HepG2 (cell line): ENCODE measurements around the gene EPHA1. TPM values are rescaled to one million over a fixed set of nuclear protein-coding genes. Genes with fewer than 3 reads are reported as not detected.

Experiments
- ATAC-seq: fragments of 200-7000 bp; cut with Tn5 transposase; 3 replicates; pipeline ENCODE4 v1.9.1; 2020; ENCODE audit warnings: mild to moderate bottlenecking, moderate library complexity
- BruUV-seq: library from RNA; stranded (reverse); fragments of 400-500 nt; replicated peaks from 2 replicates; lab custom pipeline; 2021; lab: Mats Ljungman, UMichigan
- CTCF ChIA-PET: fragments of 300-600 bp; formaldehyde crosslinking; extraction: SDS; loops from one replicate; lab custom pipeline; 2021; ENCODE audit warnings: low total read pairs, inconsistent platforms, low intra/inter-chr PET ratio; lab: Yijun Ruan, JAX
- POLR2A ChIA-PET: fragments of 350-600 bp; sonication (Branson Sonifier 250); formaldehyde crosslinking; loops from one replicate; lab custom pipeline; 2020; ENCODE audit warnings: antibody characterized with exemption, inconsistent platforms; lab: Yijun Ruan, JAX
- DNase-seq: peaks from one replicate; pipeline ENCODE4 v3.0.0-alpha.2; 2015; ENCODE audit warnings: low spot score
- FAIRE-seq: peaks from 3 replicates; lab custom pipeline; 2011; peaks lifted over from hg19 to GRCh38; lab: Jason Lieb, UNC
- H2AFZ ChIP-seq: one replicate; pipeline ENCODE4 v1.6.1; 2011; ENCODE audit warnings: low read length, inconsistent platforms
- H3K27ac ChIP-seq: fragments of 300-600 bp; 3 replicates; pipeline ENCODE4 v1.8.0; 2011; ENCODE audit warnings: mixed run types, mild to moderate bottlenecking, mixed read lengths, low read length, inconsistent platforms; ENCODE audit not compliant: insufficient read depth; ENCODE audit errors: extremely low read length
- H3K27me3 ChIP-seq, 2 experiments: fragments of 200-600 bp in 1 of 2; 2 replicates in 1 of 2; 3 replicates in 1 of 2; pipeline versions ENCODE4 v1.6.0 to v1.8.0; 2011; ENCODE audit warnings: low read length in 2 of 2, mild to moderate bottlenecking in 2 of 2, moderate library complexity in 2 of 2, inconsistent platforms in 1 of 2; ENCODE audit not compliant: insufficient read depth in 2 of 2, control insufficient read depth in 1 of 2
- H3K36me3 ChIP-seq, 2 experiments: fragments of 200-600 bp in 1 of 2; replicated peaks in 1 of 2; 2 replicates in 1 of 2; 3 replicates in 1 of 2; pipeline versions ENCODE4 v1.5.1 to v1.8.0; 2011; ENCODE audit warnings: low read length in 2 of 2, inconsistent platforms in 1 of 2; ENCODE audit not compliant: insufficient read depth in 2 of 2, control insufficient read depth in 1 of 2
- H3K4me1 ChIP-seq: 2 replicates; pipeline ENCODE4 v1.5.1; 2012; ENCODE audit warnings: low read length, inconsistent platforms; ENCODE audit not compliant: insufficient read depth
- H3K4me2 ChIP-seq: 2 replicates; pipeline ENCODE4 v1.6.0; 2011; ENCODE audit warnings: low read depth, low read length, inconsistent platforms
- H3K4me3 ChIP-seq, 3 experiments: fragments of 200-600 bp in 1 of 3; sonication (generic), shearing (Covaris generic) in 1 of 3; replicated peaks in 1 of 3; 2 replicates each; pipeline ENCODE4 v1.5.1; 2011 to 2016; ENCODE audit warnings: low read length in 3 of 3, inconsistent platforms in 2 of 3, low read depth in 2 of 3, mild to moderate bottlenecking in 2 of 3, control low read depth in 1 of 3, mixed read lengths in 1 of 3; ENCODE audit not compliant: insufficient read depth in 1 of 3
- H3K79me2 ChIP-seq: one replicate; pipeline ENCODE4 v1.6.1; 2011; ENCODE audit warnings: low read length, inconsistent platforms; ENCODE audit not compliant: insufficient read depth
- H3K9ac ChIP-seq: 2 replicates; pipeline ENCODE4 v1.6.0; 2011; ENCODE audit warnings: mild to moderate bottlenecking, low read depth, low read length, inconsistent platforms; ENCODE audit not compliant: insufficient read depth
- H3K9me3 ChIP-seq: 2 replicates; pipeline ENCODE4 v1.5.1; 2012; ENCODE audit warnings: mild to moderate bottlenecking, low read length
- H4K20me1 ChIP-seq: 2 replicates; pipeline ENCODE4 v1.6.0; 2011; ENCODE audit warnings: inconsistent platforms, mild to moderate bottlenecking, low read length, moderate library complexity; ENCODE audit not compliant: insufficient read depth
- BATF2 ChIP-seq: sonication (generic); formaldehyde crosslinking; IDR thresholded peaks from 2 replicates; pipeline ENCODE4 v1.8.0; 2022; ENCODE audit warnings: mild to moderate bottlenecking, missing genetic modification reagents, moderate library complexity
- BCLAF1 ChIP-seq: fragments of 450-650 bp; IDR thresholded peaks from 2 replicates; pipeline ENCODE4 v1.6.1; 2017; ENCODE audit warnings: mild to moderate bottlenecking
- BHLHE40 ChIP-seq: IDR thresholded peaks from 2 replicates; pipeline ENCODE4 v1.6.1; 2011; ENCODE audit warnings: low read length, improper control_type of control experiment
- CENPT ChIP-seq: sonication (generic); formaldehyde crosslinking; IDR thresholded peaks from 2 replicates; pipeline ENCODE4 v1.8.0; 2022; ENCODE audit warnings: low read depth, mild to moderate bottlenecking, moderate library complexity, missing genetic modification reagents
- FOXA1 ChIP-seq, 2 experiments: fragments of 450-650 bp in 1 of 2; sonication (generic) in 1 of 2; formaldehyde crosslinking in 1 of 2; IDR thresholded peaks; 2 replicates each; pipeline versions ENCODE4 v1.4.0 to v1.6.1; 2016 to 2020; ENCODE audit warnings: missing genetic modification reagents in 1 of 2
- JDP2 ChIP-seq: sonication (generic); formaldehyde crosslinking; IDR thresholded peaks from 2 replicates; pipeline ENCODE4 v1.8.1; 2022; ENCODE audit warnings: missing genetic modification reagents, borderline replicate concordance
- KAT8 ChIP-seq: IDR thresholded peaks from 2 replicates; pipeline ENCODE4 v1.6.1; 2016; ENCODE audit warnings: missing genetic modification reagents, missing compliant biosample characterization
- KLF6 ChIP-seq: IDR thresholded peaks from 2 replicates; pipeline ENCODE4 v1.8.0; 2016; ENCODE audit warnings: missing biosample characterization, missing genetic modification reagents
- NR2F6 ChIP-seq, 2 experiments: IDR thresholded peaks; 2 replicates each; pipeline ENCODE4 v1.6.1; 2016; ENCODE audit warnings: antibody characterized with exemption in 1 of 2, mild to moderate bottlenecking in 1 of 2
- POLR2A ChIP-seq, 2 experiments: IDR thresholded peaks; 2 replicates each; pipeline ENCODE4 v1.6.1; 2011; ENCODE audit warnings: low read depth in 2 of 2, low read length in 2 of 2, mild to moderate bottlenecking in 1 of 2, moderate library complexity in 1 of 2; ENCODE audit not compliant: insufficient read depth in 1 of 2
- RFX3 ChIP-seq: IDR thresholded peaks from 2 replicates; pipeline ENCODE4 v1.6.1; 2016; ENCODE audit warnings: missing biosample characterization, missing genetic modification reagents
- SRSF4 ChIP-seq: fragments of 200-400 bp; formaldehyde crosslinking; IDR thresholded peaks from one replicate; pipeline ENCODE4 v1.6.1; 2018; ENCODE audit warnings: mild to moderate bottlenecking, low read depth, low read length, moderate library complexity; ENCODE audit not compliant: poor library complexity, severe bottlenecking
- TARDBP ChIP-seq: sonication (generic); formaldehyde crosslinking; IDR thresholded peaks from 2 replicates; pipeline ENCODE4 v1.8.0; 2022; ENCODE audit warnings: mild to moderate bottlenecking, missing genetic modification reagents
- TBX3 ChIP-seq: fragments of 450-650 bp; IDR thresholded peaks from 2 replicates; pipeline ENCODE4 v1.6.1; 2017; ENCODE audit warnings: antibody characterized with exemption, mild to moderate bottlenecking, inconsistent platforms, borderline replicate concordance
- ZFAT ChIP-seq: sonication (generic); formaldehyde crosslinking; conservative IDR thresholded peaks from 2 replicates; pipeline ENCODE4 v1.8.1; 2023; ENCODE audit warnings: missing genetic modification reagents, inconsistent platforms
- ZNF577 ChIP-seq: sonication (generic); formaldehyde crosslinking; IDR thresholded peaks from 2 replicates; pipeline ENCODE4 v1.4.0; 2020; ENCODE audit warnings: mild to moderate bottlenecking, low read depth, missing genetic modification reagents, borderline replicate concordance
- ZNF704 ChIP-seq: sonication (generic); formaldehyde crosslinking; IDR thresholded peaks from 2 replicates; pipeline ENCODE4 v1.8.1; 2023; ENCODE audit warnings: mild to moderate bottlenecking, inconsistent platforms, moderate library complexity, missing genetic modification reagents, borderline replicate concordance
- ZNF770 ChIP-seq: sonication (generic); formaldehyde crosslinking; IDR thresholded peaks from 2 replicates; pipeline ENCODE4 v1.5.0; 2020; ENCODE audit warnings: mild to moderate bottlenecking, missing genetic modification reagents
- WGBS: methylation state at CpG from one replicate; pipeline ENCODE4 v1.1.6; 2017; ENCODE audit warnings: low lambda C conversion rate; 5-methylcytosine and 5-hydroxymethylcytosine counted together
- in situ Hi-C: cut with HindIII; loops from 2 replicates; pipeline ENCODE4 v1.10.0; 2017; ENCODE audit warnings: low pct_unique_long_range_greater_than_20kb; ENCODE audit not compliant: extremely low pct_ligation_motif_present
- intact Hi-C: fragments of 100-400 bp; cut with micrococcal nuclease; formaldehyde crosslinking; loops from one replicate; pipeline ENCODE4 v1.10.0; 2022; ENCODE audit not compliant: unreplicated experiment
- polyA plus RNA-seq, 8 experiments: library from polyadenylated mRNA; depleted of rRNA in 3 of 8; stranded (reverse) in 7 of 8; unstranded in 1 of 8; fragments of >200 nt; fragmentation: Illumina TruSeq in 4 of 8; extraction: Trizol in 4 of 8; gene quantifications; 2 replicates each; pipeline versions ENCODE4 v1.2.1 to v1.2.3, GENCODE V29; 2011 to 2016; ENCODE audit warnings: low read depth in 4 of 8, missing spikeins in 1 of 8, mixed read lengths in 1 of 8; ENCODE audit not compliant: insufficient read depth in 1 of 8
- total RNA-seq, 5 experiments: library from RNA; depleted of rRNA; stranded (reverse); fragments of >200 nt; fragmentation: Illumina TruSeq; extraction: Trizol; gene quantifications; 2 replicates each; pipeline ENCODE4 v1.2.3, GENCODE V29; 2016; ENCODE audit warnings: low read depth in 1 of 5

The EPHA1 gene
- total and polyA plus RNA-seq, 2 of the 13 experiments (the other 11 are each of a cell fraction or from before 2014, with no cell fraction given) = 4.6 to 17.1 TPM

- Histone ChIP-seq H3K9ac (no peak overlapping the region), H3K27me3 (no peaks in the 10 kb centered on the region), H3K79me2 (no peaks in the 10 kb centered on the region), H4K20me1 (no peaks in the 10 kb centered on the region), H2AFZ (no peak overlapping the region), H3K27ac (no peak overlapping the region), H3K36me3 (no peaks in the 10 kb centered on the region), H3K4me3 (no peak overlapping the region), H3K9me3 (no peaks in the 10 kb centered on the region), H3K4me2 (no peak overlapping the region), H3K4me1 (no peaks in the 10 kb centered on the region)
- POLR2A ChIA-PET = no interaction called here
- TF ChIP-seq KAT8 (no peak), BCLAF1 (no peak), JDP2 (CRISPR knock-in tag) (no peak), SRSF4 (no peak), TARDBP (CRISPR knock-in tag) (no peak), ZFAT (CRISPR knock-in tag) (no peak), RFX3 (CRISPR knock-in tag) (no peak), ZNF577 (CRISPR knock-in tag) (no peak), POLR2A (IDR thresholded peaks at IDR 0.05; ENCODE audit: insufficient read depth in 1 of 2, low read depth in 2 of 2, low read length in 2 of 2) (no peak), BHLHE40 (no peak), KLF6 (CRISPR knock-in tag) (no peak), TBX3 (no peak), ZNF704 (CRISPR knock-in tag) (no peak), ZNF770 (CRISPR knock-in tag) (no peak), FOXA1 (IDR thresholded peaks at IDR 0.05) (no peak), FOXA1 (CRISPR knock-in tag; IDR thresholded peaks at IDR 0.05) (no peak), BATF2 (CRISPR knock-in tag) (no peak), CENPT (CRISPR knock-in tag) (no peak), NR2F6 (IDR thresholded peaks at IDR 0.05) (no peak), NR2F6 (CRISPR knock-in tag; IDR thresholded peaks at IDR 0.05) (no peak)
- intact Hi-C loops = no loop called here
- in situ Hi-C loops = no loop called here
- FAIRE-seq = no peak
- CTCF ChIA-PET = no interaction called here
- 25% methylated on average over 1 of the region's 1 CpG for WGBS
- BruUV-seq = no TSS peak
- no peak for DNase-seq
- ATAC-seq = no peak
These were observed 45.5 kb upstream of the EPHA1 start for GRCh38 chr7:143454091-143454680.
